ENCODE data around the gene MEOX1. TPM values are rescaled to one million over a fixed set of nuclear protein-coding genes. Genes with fewer than 3 reads are reported as not detected.
A peak's percentile ranks its signal among the peaks of the same experiment; 100 is the strongest.

MEOX1 gene
- total RNA-seq, 6 donors from 2014 or later, result 0.98 to 3.0 (median 1.6) TPM; not detected in 3

- DNase-seq (no peak), ATAC-seq (ENCODE audit: low FRiP score in 2 of 2) (no peak)
- no peaks in the 10 kb centered on the region for H3K36me3 ChIP-seq
- no peak overlapping the region for H3K27ac ChIP-seq
- H3K4me1 ChIP-seq, result no peaks in the 10 kb centered on the region
- H3K4me3 ChIP-seq, result no peak overlapping the region
- 88 to 93% methylated on average over 9 of the region's 9 CpGs for WGBS, 2 donors
- H3K9me3 ChIP-seq, result no peaks in the 10 kb centered on the region
- no peak for TF ChIP-seq EP300 (IDR thresholded peaks at IDR 0.05)
- no peak for TF ChIP-seq POLR2AphosphoS5 (IDR thresholded peaks at IDR 0.05)
- TF ChIP-seq, protein P1, sequence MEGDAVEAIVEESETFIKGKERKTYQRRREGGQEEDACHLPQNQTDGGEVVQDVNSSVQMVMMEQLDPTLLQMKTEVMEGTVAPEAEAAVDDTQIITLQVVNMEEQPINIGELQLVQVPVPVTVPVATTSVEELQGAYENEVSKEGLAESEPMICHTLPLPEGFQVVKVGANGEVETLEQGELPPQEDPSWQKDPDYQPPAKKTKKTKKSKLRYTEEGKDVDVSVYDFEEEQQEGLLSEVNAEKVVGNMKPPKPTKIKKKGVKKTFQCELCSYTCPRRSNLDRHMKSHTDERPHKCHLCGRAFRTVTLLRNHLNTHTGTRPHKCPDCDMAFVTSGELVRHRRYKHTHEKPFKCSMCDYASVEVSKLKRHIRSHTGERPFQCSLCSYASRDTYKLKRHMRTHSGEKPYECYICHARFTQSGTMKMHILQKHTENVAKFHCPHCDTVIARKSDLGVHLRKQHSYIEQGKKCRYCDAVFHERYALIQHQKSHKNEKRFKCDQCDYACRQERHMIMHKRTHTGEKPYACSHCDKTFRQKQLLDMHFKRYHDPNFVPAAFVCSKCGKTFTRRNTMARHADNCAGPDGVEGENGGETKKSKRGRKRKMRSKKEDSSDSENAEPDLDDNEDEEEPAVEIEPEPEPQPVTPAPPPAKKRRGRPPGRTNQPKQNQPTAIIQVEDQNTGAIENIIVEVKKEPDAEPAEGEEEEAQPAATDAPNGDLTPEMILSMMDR (IDR thresholded peaks at IDR 0.05), result no peak
- no peak for TF ChIP-seq POLR2A (IDR thresholded peaks at IDR 0.05)
- H3K27me3 ChIP-seq, result no peaks in the 10 kb centered on the region
Observed at GRCh38 chr17:43620147-43620546, 41.6 kb downstream of the MEOX1 start.

DNA sequence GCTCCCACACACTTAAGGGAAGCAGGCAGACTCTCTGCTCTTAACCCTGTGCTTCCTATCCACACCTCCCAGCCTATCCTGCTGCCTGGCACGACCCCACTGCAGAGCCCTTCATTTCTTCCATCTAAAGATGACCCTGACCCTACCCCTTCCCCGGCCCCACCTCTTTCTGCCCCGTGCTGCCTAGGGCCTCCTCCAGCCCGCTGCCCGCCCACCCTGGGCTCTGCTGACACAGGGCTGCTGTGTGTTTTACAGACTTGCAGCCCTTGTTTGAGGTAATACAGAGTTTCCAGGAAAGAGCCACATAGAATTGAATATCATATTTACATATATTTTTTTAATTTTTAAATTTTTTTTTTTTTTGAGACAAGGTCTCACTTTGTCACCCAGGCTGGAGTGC is 42.0 kb downstream of the MEOX1 start:
- H3K4me3 ChIP-seq, result no peak overlapping the region
- no peak for TF ChIP-seq POLR2A (IDR thresholded peaks at IDR 0.05)
- TF ChIP-seq EP300 (IDR thresholded peaks at IDR 0.05), result no peak
- TF ChIP-seq, protein P1 (IDR thresholded peaks at IDR 0.05), result no peak
- TF ChIP-seq POLR2AphosphoS5 (IDR thresholded peaks at IDR 0.05), result no peak
- 75 to 85% methylated on average over 5 of the region's 5 CpGs for WGBS, 2 donors

GRCh38 chr17:43618276-43618675 is 43.4 kb downstream of the MEOX1 start:
- no peaks in the 10 kb centered on the region for H3K9me3 ChIP-seq
- no peak overlapping the region for H3K27ac ChIP-seq
- no peaks in the 10 kb centered on the region for H3K36me3 ChIP-seq
- no peak for DNase-seq
- H3K27me3 ChIP-seq, result no peaks in the 10 kb centered on the region
- no peak overlapping the region for H3K4me3 ChIP-seq
- no peak for ATAC-seq (ENCODE audit: low FRiP score in 2 of 2)
- no peaks in the 10 kb centered on the region for H3K4me1 ChIP-seq
- 89 to 92% methylated on average over 8 of the region's 8 CpGs for WGBS, 2 donors
- TF ChIP-seq POLR2A (IDR thresholded peaks at IDR 0.05) (no peak), EP300 (IDR thresholded peaks at IDR 0.05) (no peak), POLR2AphosphoS5 (IDR thresholded peaks at IDR 0.05) (no peak)
- TF ChIP-seq, protein P1 (IDR thresholded peaks at IDR 0.05), result no peak

More for the DNA sequence above, 42.0 kb downstream of the MEOX1 start:
- Histone ChIP-seq H3K27me3 (no peaks in the 10 kb centered on the region), H3K36me3 (no peaks in the 10 kb centered on the region), H3K9me3 (no peaks in the 10 kb centered on the region), H3K27ac (no peak overlapping the region), H3K4me1 (no peaks in the 10 kb centered on the region)
- DNase-seq (peak in 1 of 2 donors; percentile 56), ATAC-seq (ENCODE audit: low FRiP score in 2 of 2) (peak in 1 of 2 donors; percentile 48)

DNA sequence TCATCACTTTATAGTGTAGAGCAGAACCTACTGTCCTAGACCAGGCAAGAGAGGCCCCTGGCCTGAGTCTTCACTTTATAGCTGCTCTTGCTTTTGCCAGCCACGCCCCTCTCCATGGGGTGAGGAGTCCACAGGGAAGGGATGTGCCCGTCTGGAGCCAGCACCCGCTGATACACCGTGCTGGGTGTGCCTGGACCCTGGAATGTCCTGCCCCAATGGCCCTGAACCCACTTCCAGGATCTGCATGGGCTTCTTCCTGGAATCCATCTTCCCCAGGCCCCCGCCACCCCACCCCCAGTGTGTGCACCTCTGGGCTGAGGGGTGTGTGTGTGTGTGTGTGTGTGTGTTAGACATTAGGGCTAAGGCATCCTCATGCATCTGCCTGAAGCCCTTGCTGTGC is 44.9 kb downstream of the MEOX1 start:
- DNase-seq (peak in 1 of 2 donors; percentile 39), ATAC-seq (ENCODE audit: low FRiP score in 2 of 2) (peak in 1 of 2 donors; percentile 38)
- 76 to 100% methylated on average over 1 to 4 of the region's 5 CpGs for WGBS, 2 donors
- H3K27me3 ChIP-seq, result no peaks in the 10 kb centered on the region
- H3K27ac ChIP-seq, result no peak overlapping the region
- H3K36me3 ChIP-seq, result no peaks in the 10 kb centered on the region
- H3K4me3 ChIP-seq, result no peak overlapping the region
- H3K9me3 ChIP-seq, result no peaks in the 10 kb centered on the region
- H3K4me1 ChIP-seq, result no peaks in the 10 kb centered on the region
- TF ChIP-seq, protein P1 (IDR thresholded peaks at IDR 0.05), result no peak
- TF ChIP-seq POLR2AphosphoS5 (IDR thresholded peaks at IDR 0.05) (no peak), EP300 (IDR thresholded peaks at IDR 0.05) (no peak), POLR2A (IDR thresholded peaks at IDR 0.05) (no peak)

- Histone ChIP-seq H3K36me3 (no peaks in the 10 kb centered on the region), H3K9me3 (no peaks in the 10 kb centered on the region), H3K27ac (no peak overlapping the region), H3K27me3 (no peaks in the 10 kb centered on the region), H3K4me3 (no peak overlapping the region), H3K4me1 (no peaks in the 10 kb centered on the region)
- TF ChIP-seq POLR2A (IDR thresholded peaks at IDR 0.05) (no peak), POLR2AphosphoS5 (IDR thresholded peaks at IDR 0.05) (no peak)
- ATAC-seq (ENCODE audit: low FRiP score in 2 of 2) (no peak), DNase-seq (no peak)
- WGBS, 2 donors, result 90 to 93% methylated on average over 2 of the region's 2 CpGs
Observed at GRCh38 chr17:43616421-43616820, 45.3 kb downstream of the MEOX1 start.
